ENCODE data around the gene RNF150.

Gene RNF150

GRCh38 chr4:140906993-140907962 is 226.0 kb downstream of the RNF150 start:
- no peak for DNase-seq (ENCODE audit: low spot score)

- DNase-seq (ENCODE audit: low spot score), result no peak
These were observed 228.4 kb downstream of the RNF150 start for GRCh38 chr4:140904904-140905303.

- no peak for DNase-seq (ENCODE audit: low spot score)
These were observed 229.5 kb downstream of the RNF150 start for GRCh38 chr4:140903522-140904475.

- no peak for DNase-seq (ENCODE audit: low spot score)
These were observed 231.4 kb downstream of the RNF150 start for GRCh38 chr4:140901736-140902336.

GRCh38 chr4:140893939-140894338 is 239.3 kb downstream of the RNF150 start:
- DNase-seq (ENCODE audit: low spot score), result no peak

GRCh38 chr4:140888054-140888453 is 245.2 kb downstream of the RNF150 start:
- no peak for DNase-seq (ENCODE audit: low spot score)

GRCh38 chr4:140887467-140887866 is 245.8 kb downstream of the RNF150 start:
- no peak for DNase-seq (ENCODE audit: low spot score)

GRCh38 chr4:140884431-140885058 is 248.7 kb downstream of the RNF150 start:
- DNase-seq (ENCODE audit: low spot score), result peak; percentile 19

GRCh38 chr4:140877781-140878180 is 255.5 kb downstream of the RNF150 start:
- no peak for DNase-seq (ENCODE audit: low spot score)

GRCh38 chr4:140876615-140877364 is 256.5 kb downstream of the RNF150 start:
- no peak for DNase-seq (ENCODE audit: low spot score)

- DNase-seq (ENCODE audit: low spot score), result no peak
These were observed 257.4 kb downstream of the RNF150 start for GRCh38 chr4:140875746-140876452.

GRCh38 chr4:140874056-140874455 is 259.2 kb downstream of the RNF150 start:
- no peak for DNase-seq (ENCODE audit: low spot score)

- DNase-seq (ENCODE audit: low spot score), result no peak
These were observed 261.9 kb downstream of the RNF150 start for GRCh38 chr4:140871368-140871767.

GRCh38 chr4:140870427-140870826 is 262.8 kb downstream of the RNF150 start:
- DNase-seq (ENCODE audit: low spot score), result no peak

GRCh38 chr4:140869446-140869845 is 263.8 kb downstream of the RNF150 start:
- DNase-seq (ENCODE audit: low spot score), result no peak

GRCh38 chr4:140867356-140867755 is 265.9 kb downstream of the RNF150 start:
- no peak for DNase-seq (ENCODE audit: low spot score)

GRCh38 chr4:140866492-140867005 is 266.7 kb downstream of the RNF150 start:
- DNase-seq (ENCODE audit: low spot score), result no peak

- no peak for DNase-seq (ENCODE audit: low spot score)
These were observed 267.7 kb downstream of the RNF150 start for GRCh38 chr4:140865253-140866217.

GRCh38 chr4:140863197-140863596 is 270.1 kb downstream of the RNF150 start:
- no peak for DNase-seq (ENCODE audit: low spot score)
